ENCODE measurements around the gene SMOC2. TPM values are rescaled to one million over a fixed set of nuclear protein-coding genes. Genes with fewer than 3 reads are reported as not detected.

The SMOC2 gene
- total RNA-seq, 4 donors from 2014 or later = 45.8 to 130 (median 84.0) TPM

DNA sequence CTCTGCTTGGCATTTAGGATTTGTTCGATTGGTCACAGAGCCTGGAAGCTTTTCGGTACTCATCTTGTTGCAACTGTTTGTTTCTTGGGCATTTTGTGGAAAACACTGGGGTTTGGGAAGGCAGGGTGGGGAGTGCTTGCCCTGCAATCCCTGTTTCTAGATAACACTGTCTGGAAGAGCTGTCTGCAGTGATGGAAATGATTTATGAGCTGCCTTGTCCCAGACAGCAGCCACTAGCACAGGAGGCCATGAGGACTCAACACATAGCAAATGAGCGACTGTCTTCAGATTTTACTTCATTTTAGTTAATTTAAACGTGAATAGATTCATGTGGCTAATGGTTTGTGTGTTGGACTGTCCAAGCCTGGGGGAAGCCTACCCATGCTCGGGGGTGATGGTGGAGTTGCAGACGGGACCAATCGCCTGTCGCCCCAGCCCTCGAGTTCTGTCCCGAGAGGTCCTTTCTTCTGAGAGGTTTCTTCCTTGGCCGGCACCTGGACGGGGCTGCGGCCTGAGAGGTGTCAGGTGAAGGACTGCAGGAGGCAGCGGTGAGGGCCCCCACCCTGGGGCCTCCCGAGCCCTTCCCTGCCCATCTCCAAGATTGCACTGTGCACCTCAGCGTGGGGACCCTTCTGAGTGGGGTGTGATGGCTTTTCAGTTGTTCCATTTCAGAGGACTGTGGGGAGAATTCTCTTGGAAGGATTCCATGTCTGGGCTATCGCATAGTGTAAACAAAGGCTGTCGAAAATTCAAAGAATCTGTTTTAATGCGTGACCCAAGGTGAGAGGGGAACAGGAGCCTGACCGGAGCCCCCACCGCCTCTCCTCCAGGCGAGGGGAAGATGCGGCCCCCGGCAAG lies 55.4 kb downstream of the SMOC2 start:
- Histone ChIP-seq H3K9me3 (no peaks in the 10 kb centered on the region), H3K27me3 (no peaks in the 10 kb centered on the region), H3K4me3 (no peak overlapping the region), H3K27ac (replicated peaks in 1 of 4) (no peak overlapping the region), H3K4me1 (peaks cover 0 to 24% (median 15%) of the 10 kb centered on the region in 4 donors), H3K36me3 (no peaks in the 10 kb centered on the region)
- TF ChIP-seq POLR2AphosphoS5 (IDR thresholded peaks at IDR 0.05) (no peak), EP300 (IDR thresholded peaks at IDR 0.05) (no peak)
- 75% methylated on average over 24 of the region's 24 CpGs for WGBS
- intact Hi-C loops (cut with DNase I) = no loop called here
- DNase-seq (ENCODE audit: extremely low spot score) = peak; percentile 91

DNA sequence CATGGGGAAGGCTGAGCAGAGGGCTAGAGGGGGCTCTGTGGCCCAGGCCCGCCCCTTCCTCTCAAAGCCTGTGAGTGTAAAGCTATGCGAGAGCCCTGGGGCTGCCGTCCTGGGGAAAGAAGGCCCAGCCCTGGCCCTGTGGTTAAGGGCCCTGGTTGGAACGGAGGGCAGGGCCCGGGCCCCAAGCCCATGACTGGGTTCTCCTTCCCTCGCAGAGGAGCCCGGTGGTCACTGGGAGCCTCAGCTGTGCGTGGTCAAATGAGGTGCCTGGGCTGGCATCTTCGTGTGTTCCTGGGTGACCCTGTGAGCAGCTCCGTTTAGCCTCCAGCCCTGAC lies 56.0 kb downstream of the SMOC2 start:
- peaks cover 0 to 24% (median 15%) of the 10 kb centered on the region in 4 donors for H3K4me1 ChIP-seq
- no peak for TF ChIP-seq EP300 (IDR thresholded peaks at IDR 0.05)
- no peak for TF ChIP-seq POLR2A (IDR thresholded peaks at IDR 0.05; ENCODE audit: low read depth)
- TF ChIP-seq, protein P1, sequence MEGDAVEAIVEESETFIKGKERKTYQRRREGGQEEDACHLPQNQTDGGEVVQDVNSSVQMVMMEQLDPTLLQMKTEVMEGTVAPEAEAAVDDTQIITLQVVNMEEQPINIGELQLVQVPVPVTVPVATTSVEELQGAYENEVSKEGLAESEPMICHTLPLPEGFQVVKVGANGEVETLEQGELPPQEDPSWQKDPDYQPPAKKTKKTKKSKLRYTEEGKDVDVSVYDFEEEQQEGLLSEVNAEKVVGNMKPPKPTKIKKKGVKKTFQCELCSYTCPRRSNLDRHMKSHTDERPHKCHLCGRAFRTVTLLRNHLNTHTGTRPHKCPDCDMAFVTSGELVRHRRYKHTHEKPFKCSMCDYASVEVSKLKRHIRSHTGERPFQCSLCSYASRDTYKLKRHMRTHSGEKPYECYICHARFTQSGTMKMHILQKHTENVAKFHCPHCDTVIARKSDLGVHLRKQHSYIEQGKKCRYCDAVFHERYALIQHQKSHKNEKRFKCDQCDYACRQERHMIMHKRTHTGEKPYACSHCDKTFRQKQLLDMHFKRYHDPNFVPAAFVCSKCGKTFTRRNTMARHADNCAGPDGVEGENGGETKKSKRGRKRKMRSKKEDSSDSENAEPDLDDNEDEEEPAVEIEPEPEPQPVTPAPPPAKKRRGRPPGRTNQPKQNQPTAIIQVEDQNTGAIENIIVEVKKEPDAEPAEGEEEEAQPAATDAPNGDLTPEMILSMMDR (IDR thresholded peaks at IDR 0.05) = no peak
- TF ChIP-seq POLR2AphosphoS5 (IDR thresholded peaks at IDR 0.05) = no peak
- no peaks in the 10 kb centered on the region for H3K27me3 ChIP-seq
- 83% methylated on average over 1 of the region's 10 CpGs for WGBS
- no peaks in the 10 kb centered on the region for H3K36me3 ChIP-seq
- H3K9me3 ChIP-seq = no peaks in the 10 kb centered on the region
- no peak overlapping the region for H3K27ac ChIP-seq (replicated peaks in 1 of 4)
- intact Hi-C loops (cut with DNase I) = no loop called here
- no peak overlapping the region for H3K4me3 ChIP-seq
- peak; percentile 78 for DNase-seq (ENCODE audit: extremely low spot score)

DNA sequence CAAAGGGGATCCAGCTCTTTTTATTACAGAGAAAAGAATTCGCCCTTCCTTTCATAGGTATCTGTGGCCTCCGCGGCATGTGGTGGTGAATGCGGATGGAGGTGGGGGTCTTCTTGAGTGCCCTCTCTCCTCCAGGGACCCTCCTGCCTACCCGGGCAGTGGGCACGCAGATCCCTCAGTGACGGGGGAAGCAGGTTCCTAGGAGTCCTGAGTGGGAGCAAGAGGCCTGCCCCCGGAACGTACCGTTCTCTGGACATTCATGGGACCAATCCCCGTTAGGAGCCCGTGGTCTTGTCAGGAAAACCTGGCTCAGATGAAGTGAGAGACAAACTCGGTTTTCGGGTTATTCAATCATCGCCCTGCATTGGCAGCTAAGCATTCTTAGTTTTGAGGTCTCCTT lies 56.4 kb downstream of the SMOC2 start:
- 81% methylated on average over 6 of the region's 15 CpGs for WGBS
- no peaks in the 10 kb centered on the region for H3K36me3 ChIP-seq
- no peak overlapping the region for H3K4me3 ChIP-seq
- H3K4me1 ChIP-seq = peaks cover 0 to 24% (median 15%) of the 10 kb centered on the region in 4 donors
- no peaks in the 10 kb centered on the region for H3K9me3 ChIP-seq
- TF ChIP-seq, protein P1 (IDR thresholded peaks at IDR 0.05) = no peak
- TF ChIP-seq POLR2AphosphoS5 (IDR thresholded peaks at IDR 0.05) = no peak
- TF ChIP-seq POLR2A (IDR thresholded peaks at IDR 0.05; ENCODE audit: low read depth) = no peak
- TF ChIP-seq EP300 (IDR thresholded peaks at IDR 0.05) = no peak
- no peak for DNase-seq (ENCODE audit: extremely low spot score)
- intact Hi-C loops (cut with DNase I) = no loop called here
- H3K27ac ChIP-seq (replicated peaks in 1 of 4) = no peak overlapping the region
- no peaks in the 10 kb centered on the region for H3K27me3 ChIP-seq

DNA sequence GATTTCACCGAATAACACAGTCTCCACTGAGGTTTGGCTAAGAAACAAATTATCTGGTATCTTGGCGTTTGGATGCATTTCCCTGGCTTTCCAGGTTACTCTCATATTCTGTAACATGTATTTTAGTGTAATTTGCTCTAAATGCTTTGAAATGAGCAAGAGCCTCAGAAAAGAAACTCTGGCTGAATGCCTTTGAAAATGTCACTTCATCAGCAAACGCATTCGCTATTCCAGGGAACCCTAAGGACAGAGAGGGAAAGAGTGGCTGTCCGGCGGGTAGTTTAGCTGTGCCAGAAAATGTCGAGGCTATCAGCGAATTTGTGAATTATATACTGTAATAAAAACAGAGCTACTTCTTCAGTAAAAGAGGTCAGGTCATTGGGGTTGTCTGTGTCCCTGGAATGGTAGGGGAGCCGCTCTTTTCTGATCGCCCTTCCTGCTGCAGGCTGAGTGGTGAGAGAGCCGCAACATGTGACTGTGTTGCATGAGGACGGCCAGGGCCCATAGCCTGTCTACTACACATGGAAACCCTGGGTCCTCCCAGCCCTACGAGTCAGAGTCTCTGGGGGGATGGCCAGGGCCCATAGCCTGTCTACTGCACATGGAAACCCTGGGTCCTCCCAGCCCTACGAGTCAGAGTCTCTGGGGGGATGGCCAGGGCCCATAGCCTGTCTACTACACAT lies 57.3 kb downstream of the SMOC2 start:
- H3K4me1 ChIP-seq = peaks cover 0 to 24% (median 15%) of the 10 kb centered on the region in 4 donors
- intact Hi-C loops (cut with DNase I) = no loop called here
- no peak for TF ChIP-seq POLR2AphosphoS5 (IDR thresholded peaks at IDR 0.05)
- H3K9me3 ChIP-seq = no peaks in the 10 kb centered on the region
- H3K36me3 ChIP-seq = no peaks in the 10 kb centered on the region
- H3K27me3 ChIP-seq = no peaks in the 10 kb centered on the region
- no peak overlapping the region for H3K4me3 ChIP-seq
- 83% methylated on average over 13 of the region's 14 CpGs for WGBS
- no peak for DNase-seq (ENCODE audit: extremely low spot score)
- no peak overlapping the region for H3K27ac ChIP-seq (replicated peaks in 1 of 4)

DNA sequence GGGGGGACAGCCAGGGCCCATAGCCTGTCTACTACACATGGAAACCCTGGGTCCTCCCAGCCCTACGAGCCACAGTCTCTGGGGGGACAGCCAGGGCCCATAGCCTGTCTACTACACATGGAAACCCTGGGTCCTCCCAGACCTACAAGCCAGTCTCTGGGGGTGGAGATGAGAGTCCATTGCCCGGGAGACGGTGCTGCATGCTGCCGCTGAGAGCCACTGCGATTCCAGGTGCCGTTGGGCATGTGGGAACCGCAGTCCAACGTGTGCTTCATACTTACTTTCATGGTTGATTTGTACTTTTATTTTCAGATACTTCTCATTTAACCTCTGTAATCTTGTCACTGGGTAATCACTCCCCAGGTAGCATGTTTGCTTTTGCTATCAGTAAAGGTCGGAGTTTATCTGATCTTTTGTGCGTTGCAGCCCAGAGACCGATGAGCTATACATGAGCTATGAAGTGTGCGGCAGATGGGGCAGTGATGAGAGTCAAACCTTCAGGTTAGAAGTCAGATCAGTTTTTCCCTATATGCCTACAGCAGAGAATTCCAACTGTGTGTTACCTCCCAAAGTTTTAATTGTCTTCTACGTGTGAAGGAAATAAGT lies 58.2 kb downstream of the SMOC2 start:
- 88% methylated on average over 12 of the region's 13 CpGs for WGBS
- TF ChIP-seq POLR2AphosphoS5 (IDR thresholded peaks at IDR 0.05) (no peak), POLR2A (IDR thresholded peaks at IDR 0.05; ENCODE audit: low read depth) (no peak), EP300 (IDR thresholded peaks at IDR 0.05) (no peak)
- TF ChIP-seq, protein P1 (IDR thresholded peaks at IDR 0.05) = no peak
- intact Hi-C loops (cut with DNase I) = no loop called here
- Histone ChIP-seq H3K27me3 (no peaks in the 10 kb centered on the region), H3K4me3 (no peak overlapping the region), H3K9me3 (no peaks in the 10 kb centered on the region), H3K36me3 (no peaks in the 10 kb centered on the region), H3K27ac (replicated peaks in 1 of 4) (no peak overlapping the region), H3K4me1 (peaks cover 0 to 24% (median 13%) of the 10 kb centered on the region in 4 donors)
- DNase-seq (ENCODE audit: extremely low spot score) = no peak
